GM23338 (cell line): ENCODE data around the gene TNNI3K. TPM values are rescaled to one million over a fixed set of nuclear protein-coding genes. Genes with fewer than 3 reads are reported as not detected.

ENCODE experiments used
- ATAC-seq: fragments of 200-7000 bp; cut with Tn5 transposase; 3 replicates; pipeline ENCODE4 v1.9.1; 2020
- DNase-seq: peaks from one replicate; pipeline ENCODE4 v3.0.0-alpha.2; 2015; ENCODE audit warnings: low spot score
- H2AFZ ChIP-seq: fragments of 200-600 bp; sonication (generic); 2 replicates; pipeline ENCODE4 v1.8.0; 2016; ENCODE audit warnings: antibody characterized with exemption, mild to moderate bottlenecking, moderate library complexity
- H3F3A ChIP-seq: fragments of 200-600 bp; sonication (generic); replicated peaks from 2 replicates; pipeline ENCODE4 v1.8.0; 2017; ENCODE audit warnings: antibody characterized with exemption, mixed run types, low read depth
- H3K27ac ChIP-seq: fragments of 200-600 bp; sonication (generic); 2 replicates; pipeline ENCODE4 v1.6.1; 2016; ENCODE audit warnings: low read depth
- H3K27me3 ChIP-seq: fragments of 200-600 bp; sonication (generic); 2 replicates; pipeline ENCODE4 v1.8.0; 2016; ENCODE audit warnings: mild to moderate bottlenecking, mixed run types, moderate library complexity; ENCODE audit not compliant: insufficient read depth
- H3K36me3 ChIP-seq: fragments of 200-600 bp; sonication (generic); 2 replicates; pipeline ENCODE4 v1.8.0; 2016; ENCODE audit warnings: mild to moderate bottlenecking; ENCODE audit not compliant: insufficient read depth
- H3K4me1 ChIP-seq: fragments of 200-600 bp; sonication (generic); 2 replicates; pipeline ENCODE4 v1.8.0; 2016; ENCODE audit warnings: mild to moderate bottlenecking, moderate library complexity; ENCODE audit not compliant: insufficient read depth
- H3K4me2 ChIP-seq: fragments of 200-600 bp; sonication (generic); 2 replicates; pipeline ENCODE4 v1.7.1; 2017; ENCODE audit warnings: mixed run types
- H3K4me3 ChIP-seq: fragments of 200-600 bp; sonication (generic); 2 replicates; pipeline ENCODE4 v1.6.1; 2016; ENCODE audit warnings: mixed run types
- H3K79me2 ChIP-seq: fragments of 200-600 bp; sonication (generic); replicated peaks from 2 replicates; pipeline ENCODE4 v1.8.0; 2017; ENCODE audit warnings: mild to moderate bottlenecking; ENCODE audit not compliant: insufficient read depth
- H3K9me2 ChIP-seq: fragments of 200-600 bp; sonication (generic); 2 replicates; pipeline ENCODE4 v1.8.0; 2017; ENCODE audit not compliant: insufficient read depth
- H4K20me1 ChIP-seq: fragments of 200-600 bp; sonication (generic); replicated peaks from 2 replicates; pipeline ENCODE4 v1.8.0; 2017; ENCODE audit warnings: mild to moderate bottlenecking; ENCODE audit not compliant: insufficient read depth
- H3K27ac Mint-ChIP-seq: 2 replicates; pipeline ENCODE4 v1.8.0; 2020; ENCODE audit warnings: inconsistent platforms, mild to moderate bottlenecking, moderate library complexity, mixed read lengths
- H3K27me3 Mint-ChIP-seq: 3 replicates; pipeline ENCODE4 v1.8.0; 2022; ENCODE audit warnings: low read depth, mild to moderate bottlenecking, moderate library complexity, mixed read lengths, inconsistent platforms; ENCODE audit not compliant: insufficient read depth, poor library complexity
- H3K36me3 Mint-ChIP-seq: 3 replicates; pipeline ENCODE4 v1.8.0; 2021; ENCODE audit warnings: low read depth, mild to moderate bottlenecking, inconsistent platforms, moderate library complexity, mixed read lengths
- H3K4me1 Mint-ChIP-seq: 3 replicates; pipeline ENCODE4 v1.8.0; 2020; ENCODE audit warnings: mild to moderate bottlenecking, inconsistent platforms, mixed read lengths
- H3K4me3 Mint-ChIP-seq: 3 replicates; pipeline ENCODE4 v1.8.0; 2021; ENCODE audit warnings: moderate library complexity, mild to moderate bottlenecking, inconsistent platforms, mixed read lengths
- H3K9me3 Mint-ChIP-seq: 3 replicates; pipeline ENCODE4 v1.8.0; 2020; ENCODE audit warnings: moderate library complexity, mild to moderate bottlenecking, inconsistent platforms, mixed read lengths
- CREB1 ChIP-seq: fragments of 250-450 bp; sonication (Bioruptor Pico); IDR thresholded peaks from 2 replicates; pipeline ENCODE4 v1.5.0; 2020; ENCODE audit warnings: low read depth, mild to moderate bottlenecking, moderate library complexity
- CTCF ChIP-seq, 2 experiments: fragments of 200-600 bp in 1 of 2; sonication (generic) in 1 of 2; conservative IDR thresholded peaks; 2 replicates each; pipeline versions ENCODE4 v1.5.1 to v1.6.1; 2016 to 2017; ENCODE audit warnings: antibody characterized with exemption in 2 of 2, low read depth in 2 of 2, mild to moderate bottlenecking in 2 of 2, moderate library complexity in 1 of 2
- JUNB ChIP-seq: IDR thresholded peaks from one replicate; pipeline ENCODE4 v1.6.1; 2016; ENCODE audit warnings: antibody characterized with exemption; ENCODE audit not compliant: unreplicated experiment
- STAT1 ChIP-seq: IDR thresholded peaks from one replicate; pipeline ENCODE4 v1.6.1; 2016; ENCODE audit warnings: antibody characterized with exemption; ENCODE audit not compliant: unreplicated experiment
- ZNF114 ChIP-seq: fragments of 250-450 bp; sonication (Bioruptor Pico); IDR thresholded peaks from 2 replicates; pipeline ENCODE4 v1.5.0; 2020; ENCODE audit warnings: mild to moderate bottlenecking, moderate library complexity
- ZNF331 ChIP-seq: fragments of 250-450 bp; sonication (Bioruptor Pico); IDR thresholded peaks from 2 replicates; pipeline ENCODE4 v1.5.0; 2020; ENCODE audit warnings: low read depth, mild to moderate bottlenecking, moderate library complexity
- ZNF462 ChIP-seq: fragments of 250-450 bp; sonication (Bioruptor Pico); IDR thresholded peaks from 2 replicates; pipeline ENCODE4 v1.5.0; 2020; ENCODE audit warnings: mild to moderate bottlenecking, moderate library complexity
- polyA plus RNA-seq: library from polyadenylated mRNA; unstranded; fragments of >200 nt; fragmentation: Nextera tagmentation; extraction: Ambion mirVana; gene quantifications from 2 replicates; pipeline ENCODE4 v1.2.1, GENCODE V29; 2016
- total RNA-seq: library from RNA; depleted of rRNA; stranded (reverse); fragments of >200 nt; shearing (Covaris generic); gene quantifications from 2 replicates; pipeline ENCODE4 v1.2.3, GENCODE V29; 2014

Gene TNNI3K
- total and polyA plus RNA-seq, 2 experiments from 2014 or later = not detected

GRCh38 chr1:74586253-74586897, 351.2 kb downstream of the TNNI3K start:
- no peak overlapping the region for H3K4me2 ChIP-seq
- H3K9me2 ChIP-seq = peaks cover 5% of the 10 kb centered on the region; the same call in 1 of the 2 replicates
- no peaks in the 10 kb centered on the region for H3K27me3 ChIP-seq
- H3K9me3 Mint-ChIP-seq = no peaks in the 10 kb centered on the region
- H3K4me1 Mint-ChIP-seq = peaks cover 6% of the 10 kb centered on the region
- no peak overlapping the region for H2AFZ ChIP-seq
- no peak overlapping the region for H3K4me3 ChIP-seq
- H3F3A ChIP-seq = no peaks in the 10 kb centered on the region
- no peak for TF ChIP-seq CREB1 (CRISPR knock-in tag)
- TF ChIP-seq CTCF (conservative IDR thresholded peaks at IDR 0.05; ENCODE audit: low read depth in 2 of 2) = no peak
- no peak for TF ChIP-seq ZNF331 (CRISPR knock-in tag)
- TF ChIP-seq STAT1 = no peak
- no peak for TF ChIP-seq ZNF462 (CRISPR knock-in tag)
- TF ChIP-seq JUNB = no peak
- no peak for TF ChIP-seq ZNF114
- H3K4me3 Mint-ChIP-seq = no peak overlapping the region
- H3K79me2 ChIP-seq = no peaks in the 10 kb centered on the region
- no peak for DNase-seq
- no peaks in the 10 kb centered on the region for H3K4me1 ChIP-seq
- H3K27ac ChIP-seq = no peak overlapping the region
- no peaks in the 10 kb centered on the region for H3K27me3 Mint-ChIP-seq
- H4K20me1 ChIP-seq = no peaks in the 10 kb centered on the region
- H3K36me3 ChIP-seq = no peaks in the 10 kb centered on the region
- no peaks in the 10 kb centered on the region for H3K36me3 Mint-ChIP-seq
- no peak overlapping the region for H3K27ac Mint-ChIP-seq
- ATAC-seq = no peak
